LNCaP clone FGC (cell line): ENCODE data around the gene DGKQ.

Experiments used
- DNase-seq: peaks from one replicate; pipeline ENCODE4 v3.0.0-alpha.2; 2011; ENCODE audit warnings: low read depth
- H3K4me3 ChIP-seq: 2 replicates; pipeline ENCODE4 v1.5.1; 2011; ENCODE audit warnings: mild to moderate bottlenecking, low read depth, low read length, control low read depth
- CTCF ChIP-seq: IDR thresholded peaks from 2 replicates; pipeline ENCODE4 v1.5.1; 2012; ENCODE audit warnings: mild to moderate bottlenecking; ENCODE audit not compliant: control insufficient read depth, insufficient read depth; ENCODE audit errors: extremely low read depth

DGKQ gene

GRCh38 chr4:971666-972500 lies 1.5 kb downstream of the DGKQ start:
- TF ChIP-seq CTCF, result no peak
- H3K4me3 ChIP-seq, result peak overlapping the region; percentile 75
- DNase-seq, result no peak

DNA sequence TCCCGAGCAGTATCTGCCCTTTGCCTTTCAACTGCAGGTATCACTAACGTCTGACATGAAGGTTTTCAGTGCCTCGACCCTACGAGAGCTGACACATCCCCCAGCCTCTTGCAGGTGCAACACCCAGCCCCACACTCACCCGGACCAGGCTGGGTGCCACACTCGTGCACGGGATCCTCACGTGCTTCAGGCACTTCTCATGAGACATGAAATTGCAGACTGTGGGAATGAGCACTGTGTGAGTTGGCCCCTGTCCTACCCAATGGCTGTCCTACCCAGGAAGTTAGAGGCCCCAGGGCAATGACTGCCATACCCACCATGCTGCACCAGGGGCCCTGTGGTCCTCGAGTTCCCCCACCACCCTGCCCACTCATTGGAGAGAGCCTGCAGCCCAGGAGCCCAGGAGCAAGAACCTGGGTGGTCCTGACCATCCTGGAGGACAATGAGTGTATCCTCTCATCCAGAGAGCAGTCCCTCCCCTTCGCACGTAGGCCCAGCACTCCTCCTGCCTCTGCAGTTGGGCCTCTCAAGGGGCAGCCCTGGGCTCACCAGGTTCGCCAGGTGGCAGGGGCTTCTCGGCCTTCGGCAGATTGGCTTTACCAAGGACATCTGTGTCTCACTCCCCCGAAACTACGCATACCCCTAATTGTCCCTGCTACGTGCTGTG lies 2.4 kb downstream of the DGKQ start:
- no peak for DNase-seq
- TF ChIP-seq CTCF, result no peak
- no peak overlapping the region for H3K4me3 ChIP-seq

DNA sequence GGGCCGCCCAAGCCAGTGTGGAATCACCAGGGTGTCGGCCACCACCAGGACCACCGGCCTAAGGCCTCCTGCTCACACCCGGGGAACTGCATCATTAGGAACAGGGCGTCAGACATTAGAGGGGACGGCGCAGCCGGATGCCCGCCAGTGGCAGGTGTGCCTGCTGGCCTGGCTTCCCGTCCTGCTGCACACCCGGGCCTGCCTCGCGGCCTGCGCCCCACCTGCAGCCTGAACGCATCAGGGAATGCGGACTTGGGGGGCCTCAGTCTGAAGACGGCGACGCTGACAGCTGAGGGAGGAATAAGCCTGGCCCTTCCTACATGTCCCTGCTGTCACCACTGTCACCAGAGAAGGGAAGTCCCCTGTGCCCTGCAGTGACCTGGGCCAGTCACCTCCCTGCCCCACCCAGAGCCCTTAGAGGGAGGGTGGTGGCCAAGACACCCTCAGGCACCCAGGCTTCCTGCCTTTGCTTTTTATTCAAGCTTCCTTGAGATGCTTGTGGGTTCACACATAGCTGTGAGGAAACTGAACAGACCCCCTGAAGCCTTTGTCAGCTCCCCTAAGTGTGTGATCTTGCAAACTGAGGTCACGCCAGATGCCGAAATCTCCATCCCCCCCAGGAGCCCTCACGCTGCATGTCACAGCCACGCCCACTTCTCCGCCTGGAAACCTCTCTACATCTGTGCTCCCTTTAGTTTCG lies 3.2 kb downstream of the DGKQ start:
- no peak for DNase-seq
- TF ChIP-seq CTCF, result no peak
- H3K4me3 ChIP-seq, result no peak overlapping the region

DNA sequence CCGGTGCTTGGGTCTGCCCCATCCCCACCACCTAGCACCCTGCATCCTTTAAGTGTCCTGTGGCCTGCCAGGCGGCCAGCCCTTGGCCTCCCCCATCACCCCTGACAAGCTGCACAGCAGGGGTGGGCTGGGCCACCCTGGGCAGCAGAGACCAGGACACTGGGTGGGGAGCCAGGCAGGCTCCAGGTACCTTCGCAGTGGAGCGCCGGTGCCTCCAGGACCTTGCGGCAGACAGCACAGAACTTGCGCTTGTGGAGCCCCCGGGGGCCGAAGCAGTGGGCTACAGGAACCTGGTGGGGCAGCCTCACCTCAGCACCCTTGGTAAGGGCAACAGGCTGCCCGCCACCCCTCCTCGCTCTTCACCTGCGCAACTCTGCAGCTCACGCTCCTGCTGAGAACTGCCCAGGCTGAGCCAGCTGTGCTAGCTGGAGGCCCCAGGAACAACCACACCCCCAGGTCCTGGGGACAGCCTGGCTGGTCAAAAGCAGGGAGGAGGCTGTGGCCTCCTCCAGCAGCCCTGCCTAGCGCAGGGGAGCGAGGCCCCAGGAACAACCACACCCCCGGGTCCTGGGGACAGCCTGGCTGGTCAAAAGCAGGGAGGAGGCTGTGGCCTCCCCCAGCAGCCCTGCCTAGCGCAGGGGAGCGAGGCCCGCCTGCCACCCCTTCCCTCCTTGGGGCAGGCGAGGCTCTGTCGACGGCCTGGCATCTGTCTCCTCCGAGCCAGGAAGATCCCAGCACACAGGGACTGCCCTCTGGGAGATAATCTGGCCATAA lies 4.6 kb downstream of the DGKQ start:
- TF ChIP-seq CTCF, result no peak
- no peak for DNase-seq
- no peak overlapping the region for H3K4me3 ChIP-seq

GRCh38 chr4:968221-968620 lies 5.1 kb downstream of the DGKQ start:
- no peak overlapping the region for H3K4me3 ChIP-seq
- no peak for TF ChIP-seq CTCF
- DNase-seq, result no peak
